GM12865 (cell line): ENCODE results near the gene FCN3.

Experiments
- DNase-seq: peaks from one replicate; pipeline ENCODE4 v3.0.0; 2010; ENCODE audit warnings: low read depth
- H3K4me3 ChIP-seq: 2 replicates; pipeline ENCODE4 v1.5.1; 2011; ENCODE audit warnings: mild to moderate bottlenecking, low read depth, low read length, control low read depth
- CTCF ChIP-seq: IDR thresholded peaks from 2 replicates; pipeline ENCODE4 v1.5.1; 2011; ENCODE audit warnings: low read length, control low read depth, low read depth, inconsistent platforms; ENCODE audit not compliant: insufficient read depth; ENCODE audit errors: missing control alignments

FCN3 gene

GRCh38 chr1:27399251-27400025 is 24.8 kb upstream of the FCN3 start:
- no peak overlapping the region for H3K4me3 ChIP-seq

GRCh38 chr1:27398405-27399149 is 24.0 kb upstream of the FCN3 start:
- H3K4me3 ChIP-seq = no peak overlapping the region
- no peak for TF ChIP-seq CTCF
- no peak for DNase-seq

More at GRCh38 chr1:27399251-27400025, 24.8 kb upstream of the FCN3 start:
- no peak for TF ChIP-seq CTCF
- DNase-seq = no peak

GRCh38 chr1:27397749-27398148 is 23.1 kb upstream of the FCN3 start:
- no peak for DNase-seq
- TF ChIP-seq CTCF = no peak
- no peak overlapping the region for H3K4me3 ChIP-seq

- H3K4me3 ChIP-seq = no peak overlapping the region
- DNase-seq = no peak
- TF ChIP-seq CTCF = no peak
Measured at GRCh38 chr1:27397110-27397509, 22.5 kb upstream of the FCN3 start.

- peak; percentile 82 for DNase-seq
- H3K4me3 ChIP-seq = no peak overlapping the region
- TF ChIP-seq CTCF = peak; percentile 94
Measured at GRCh38 chr1:27395441-27396195, 21.0 kb upstream of the FCN3 start.

GRCh38 chr1:27394925-27395324 is 20.3 kb upstream of the FCN3 start:
- no peak for DNase-seq
- H3K4me3 ChIP-seq = no peak overlapping the region
- no peak for TF ChIP-seq CTCF
